ENCODE results near the gene ICE2. TPM values are rescaled to one million over a fixed set of nuclear protein-coding genes. Genes with fewer than 3 reads are reported as not detected.
A peak's percentile ranks its signal among the peaks of the same experiment; 100 is the strongest.

ICE2 gene
- total RNA-seq, 6 experiments from 2014 or later = 29.3 to 36.9 (median 33.8) TPM

GRCh38 chr15:60374628-60375081, 104.3 kb downstream of the ICE2 start:
- TF ChIP-seq CTCF (IDR thresholded peaks at IDR 0.05) = no peak
- Mint-ChIP-seq H3K4me3 (peak overlapping the region; percentile 75), H3K27ac (peak overlapping the region; percentile 98), H3K9me3 (no peaks in the 10 kb centered on the region), H3K4me1 (ENCODE audit: low read depth) (peaks cover 97% of the 10 kb centered on the region), H3K27me3 (ENCODE audit: insufficient read depth) (peaks cover 41% of the 10 kb centered on the region), H3K36me3 (ENCODE audit: low read depth) (peaks cover 74% of the 10 kb centered on the region)
- peak; percentile 98 for DNase-seq

GRCh38 chr15:60374209-60374608, 104.7 kb downstream of the ICE2 start:
- DNase-seq = no peak
- Mint-ChIP-seq H3K4me3 (peak overlapping the region; percentile 75), H3K27me3 (ENCODE audit: insufficient read depth) (peaks cover 45% of the 10 kb centered on the region), H3K9me3 (no peaks in the 10 kb centered on the region), H3K36me3 (ENCODE audit: low read depth) (peaks cover 79% of the 10 kb centered on the region), H3K27ac (peak overlapping the region; percentile 98), H3K4me1 (ENCODE audit: low read depth) (peaks cover 97% of the 10 kb centered on the region)
- no peak for TF ChIP-seq CTCF (IDR thresholded peaks at IDR 0.05)

GRCh38 chr15:60373745-60374144, 105.2 kb downstream of the ICE2 start:
- H3K4me3 Mint-ChIP-seq = peak overlapping the region; percentile 75

GRCh38 chr15:60373327-60373726, 105.6 kb downstream of the ICE2 start:
- peak overlapping the region; percentile 98 for H3K27ac Mint-ChIP-seq
- H3K36me3 Mint-ChIP-seq (ENCODE audit: low read depth) = peaks cover 82% of the 10 kb centered on the region
- no peak for DNase-seq
- TF ChIP-seq CTCF (IDR thresholded peaks at IDR 0.05) = no peak
- peak overlapping the region; percentile 75 for H3K4me3 Mint-ChIP-seq
- peaks cover 47% of the 10 kb centered on the region for H3K27me3 Mint-ChIP-seq (ENCODE audit: insufficient read depth)
- peaks cover 100% of the 10 kb centered on the region for H3K4me1 Mint-ChIP-seq (ENCODE audit: low read depth)
- H3K9me3 Mint-ChIP-seq = no peaks in the 10 kb centered on the region

More at GRCh38 chr15:60373745-60374144, 105.2 kb downstream of the ICE2 start:
- Mint-ChIP-seq H3K9me3 (no peaks in the 10 kb centered on the region), H3K27me3 (ENCODE audit: insufficient read depth) (peaks cover 48% of the 10 kb centered on the region), H3K27ac (peak overlapping the region; percentile 98), H3K4me1 (ENCODE audit: low read depth) (peaks cover 99% of the 10 kb centered on the region), H3K36me3 (ENCODE audit: low read depth) (peaks cover 83% of the 10 kb centered on the region)
- TF ChIP-seq CTCF (IDR thresholded peaks at IDR 0.05) = no peak
- DNase-seq = no peak

GRCh38 chr15:60372756-60373155, 106.2 kb downstream of the ICE2 start:
- peaks cover 43% of the 10 kb centered on the region for H3K27me3 Mint-ChIP-seq (ENCODE audit: insufficient read depth)
- peak overlapping the region; percentile 98 for H3K27ac Mint-ChIP-seq
- TF ChIP-seq CTCF (IDR thresholded peaks at IDR 0.05) = no peak
- H3K9me3 Mint-ChIP-seq = no peaks in the 10 kb centered on the region
- H3K4me3 Mint-ChIP-seq = peak overlapping the region; percentile 75
- peaks cover 95% of the 10 kb centered on the region for H3K4me1 Mint-ChIP-seq (ENCODE audit: low read depth)
- no peak for DNase-seq
- peaks cover 76% of the 10 kb centered on the region for H3K36me3 Mint-ChIP-seq (ENCODE audit: low read depth)

GRCh38 chr15:60372227-60372626, 106.7 kb downstream of the ICE2 start:
- no peak for DNase-seq
- Mint-ChIP-seq H3K27ac (peak overlapping the region; percentile 98), H3K9me3 (no peaks in the 10 kb centered on the region), H3K27me3 (ENCODE audit: insufficient read depth) (peaks cover 42% of the 10 kb centered on the region), H3K36me3 (ENCODE audit: low read depth) (peaks cover 73% of the 10 kb centered on the region), H3K4me1 (ENCODE audit: low read depth) (peaks cover 90% of the 10 kb centered on the region), H3K4me3 (peak overlapping the region; percentile 75)
- TF ChIP-seq CTCF (IDR thresholded peaks at IDR 0.05) = no peak

All from HFFc6 (cell line).